GM12891 (cell line): ENCODE measurements around the gene GLS.

ENCODE experiments used
- PAX5 ChIP-seq: IDR thresholded peaks from 2 replicates; pipeline ENCODE4 v1.6.1; 2011; ENCODE audit warnings: low read length, moderate library complexity, mild to moderate bottlenecking; ENCODE audit not compliant: insufficient read depth, severe bottlenecking
- POLR2A ChIP-seq: IDR thresholded peaks from 2 replicates; pipeline ENCODE4 v1.6.1; 2011; ENCODE audit warnings: low read depth, low read length, control low read depth
- POLR2AphosphoS5 ChIP-seq: IDR thresholded peaks from 2 replicates; pipeline ENCODE4 v1.6.1; 2011; ENCODE audit warnings: low read depth, low read length, control low read depth
- TAF1 ChIP-seq: IDR thresholded peaks from 2 replicates; pipeline ENCODE4 v1.6.1; 2011; ENCODE audit warnings: low read depth, low read length, control low read depth

- TF ChIP-seq POLR2AphosphoS5 = no peak; the same call in 1 of the 2 replicates
- TF ChIP-seq POLR2A = peak; percentile 69
- TF ChIP-seq TAF1 = no peak
- no peak for TF ChIP-seq PAX5
These were observed 126.6 kb downstream of the GLS start for GRCh38 chr2:191006997-191007783.
